PFSK-1 (cell line): Measurements from ENCODE around the gene INPP5A.

ENCODE experiments used
- FOXP2 ChIP-seq: optimal IDR thresholded peaks from 2 replicates; pipeline ENCODE3; 2011; ENCODE audit warnings: borderline replicate concordance, control low read depth, inconsistent platforms; ENCODE audit not compliant: insufficient read depth; ENCODE audit errors: extremely low read length, extremely low read depth
- POLR2AphosphoS5 ChIP-seq: IDR thresholded peaks from 2 replicates; pipeline ENCODE4 v1.6.1; 2012; ENCODE audit warnings: low read depth, mild to moderate bottlenecking, control low read depth, low read length, moderate library complexity
- REST ChIP-seq, 2 experiments: IDR thresholded peaks; 2 replicates each; pipeline versions ENCODE4 v1.6.1 to v1.8.0; 2011 to 2012; ENCODE audit warnings: low read depth in 2 of 2, low read length in 2 of 2, control low read depth in 1 of 2, inconsistent platforms in 1 of 2, mild to moderate bottlenecking in 1 of 2, moderate library complexity in 1 of 2; ENCODE audit not compliant: insufficient read depth in 1 of 2
- SIN3A ChIP-seq: IDR thresholded peaks from 2 replicates; pipeline ENCODE4 v1.6.1; 2012; ENCODE audit warnings: mild to moderate bottlenecking, low read length, moderate library complexity, borderline replicate concordance; ENCODE audit not compliant: insufficient read depth
- TAF1 ChIP-seq: IDR thresholded peaks from 2 replicates; pipeline ENCODE4 v1.6.1; 2012; ENCODE audit warnings: low read length, control low read depth, borderline replicate concordance; ENCODE audit not compliant: insufficient read depth

The INPP5A gene

DNA sequence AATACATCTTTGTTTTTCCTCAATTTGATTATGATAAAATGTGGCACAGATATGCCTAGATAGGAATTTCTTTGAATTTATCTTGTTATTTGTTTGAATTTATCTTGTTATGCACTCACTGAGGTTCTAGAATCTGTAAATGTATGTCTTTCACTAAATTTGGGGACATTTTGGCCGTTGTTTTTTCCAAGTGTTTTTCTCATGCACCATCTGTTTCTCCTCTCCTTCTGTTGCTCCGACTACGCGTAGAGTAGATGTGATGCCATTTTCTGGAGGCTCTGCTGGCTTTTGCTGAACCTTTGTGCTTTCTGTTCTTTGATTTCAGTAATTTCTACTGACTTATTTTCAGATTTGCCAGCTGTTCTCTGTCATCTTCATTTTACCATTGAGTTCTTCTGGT lies 101.9 kb downstream of the INPP5A start:
- TF ChIP-seq FOXP2, result no peak
- no peak for TF ChIP-seq TAF1
- TF ChIP-seq POLR2AphosphoS5, result no peak
- TF ChIP-seq SIN3A, result no peak
- no peak for TF ChIP-seq REST (IDR thresholded peaks at IDR 0.05; ENCODE audit: insufficient read depth in 1 of 2, low read depth in 2 of 2, low read length in 2 of 2)

GRCh38 chr10:132640326-132641125 lies 102.9 kb downstream of the INPP5A start:
- no peak for TF ChIP-seq POLR2AphosphoS5
- no peak for TF ChIP-seq REST (IDR thresholded peaks at IDR 0.05; ENCODE audit: insufficient read depth in 1 of 2, low read depth in 2 of 2, low read length in 2 of 2)
- no peak for TF ChIP-seq TAF1
- TF ChIP-seq FOXP2, result no peak
- no peak for TF ChIP-seq SIN3A

DNA sequence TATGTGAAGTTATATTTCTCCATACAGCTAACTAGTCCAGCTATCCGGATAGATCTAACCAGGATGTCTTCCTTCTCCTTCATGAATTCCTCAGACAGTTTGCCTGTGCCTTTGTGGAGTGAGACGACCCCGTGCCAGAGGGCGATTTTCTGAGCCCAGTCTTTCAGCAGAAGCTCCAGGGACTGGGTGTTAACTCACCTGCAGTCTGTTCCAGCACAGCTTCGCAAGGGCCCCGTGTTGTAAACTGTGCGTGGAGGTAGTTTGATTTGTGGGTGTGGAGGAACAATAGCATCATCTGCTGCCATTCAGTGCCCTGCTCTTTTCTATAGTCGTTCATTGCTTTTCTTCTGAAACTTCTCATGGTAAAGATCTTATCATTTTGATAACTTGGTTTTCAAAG lies 103.8 kb downstream of the INPP5A start:
- TF ChIP-seq REST (IDR thresholded peaks at IDR 0.05; ENCODE audit: insufficient read depth in 1 of 2, low read depth in 2 of 2, low read length in 2 of 2) (no peak), TAF1 (no peak), SIN3A (no peak), FOXP2 (no peak), POLR2AphosphoS5 (no peak)

DNA sequence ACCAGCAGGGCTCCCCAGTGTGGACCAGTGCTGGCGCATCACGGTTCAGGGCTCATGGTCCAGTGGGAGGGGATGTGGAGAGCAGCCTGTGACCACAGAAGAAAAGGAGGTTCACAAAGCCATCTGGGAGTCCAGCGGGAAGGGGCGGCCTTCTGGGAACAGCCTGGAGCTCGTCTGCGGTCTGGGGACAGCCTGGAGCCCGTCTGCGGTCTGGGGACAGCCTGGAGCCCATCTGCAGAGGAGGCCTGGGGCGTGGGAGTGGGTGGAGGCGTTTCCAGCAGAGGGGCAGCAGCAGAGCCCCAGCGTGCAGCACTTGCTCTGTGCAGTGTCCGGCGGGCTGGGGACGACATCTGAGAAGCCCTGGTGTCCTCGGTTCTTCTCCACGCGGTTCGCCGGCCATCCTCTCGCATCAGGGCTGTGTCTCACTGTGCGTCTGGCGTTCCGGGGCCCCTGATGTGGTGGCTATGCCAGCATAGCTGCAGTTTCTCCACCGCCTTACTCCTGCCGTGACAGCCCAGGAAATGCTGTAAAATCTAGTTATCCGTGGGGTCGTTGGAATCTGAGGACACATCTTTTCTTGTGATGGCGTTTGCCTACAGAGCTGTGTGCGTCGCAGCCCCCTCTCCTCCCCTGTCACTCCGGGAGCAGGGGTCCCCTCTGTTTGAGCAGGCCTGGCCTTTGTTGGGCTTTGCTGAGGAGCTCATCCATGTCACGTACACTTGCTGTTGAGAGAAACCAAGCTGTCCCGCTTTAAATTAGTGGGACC lies 104.6 kb downstream of the INPP5A start:
- TF ChIP-seq POLR2AphosphoS5 (no peak), SIN3A (no peak), REST (IDR thresholded peaks at IDR 0.05; ENCODE audit: insufficient read depth in 1 of 2, low read depth in 2 of 2, low read length in 2 of 2) (no peak), TAF1 (no peak), FOXP2 (no peak)
